HS-5 (cell line): ENCODE results near the gene TCF15.
"Not testable (repeated sequence)": the region's sequence is repeated elsewhere in the genome, so short reads cannot be mapped to it uniquely, and the experiment has no call there.

Experiments
- DNase-seq: peaks from one replicate; pipeline ENCODE4 v3.0.0-alpha.2; 2012; ENCODE audit warnings: low read depth

Gene TCF15

GRCh38 chr20:578940-579690 is 31.0 kb downstream of the TCF15 start:
- DNase-seq = not testable (repeated sequence)

- DNase-seq = no peak
Measured at GRCh38 chr20:577167-577791, 32.8 kb downstream of the TCF15 start.

GRCh38 chr20:576156-576555 is 34.0 kb downstream of the TCF15 start:
- no peak for DNase-seq

GRCh38 chr20:575230-575629 is 34.9 kb downstream of the TCF15 start:
- no peak for DNase-seq

GRCh38 chr20:574297-574942 is 35.7 kb downstream of the TCF15 start:
- no peak for DNase-seq

- DNase-seq = no peak
Measured at GRCh38 chr20:573414-574296, 36.5 kb downstream of the TCF15 start.

GRCh38 chr20:572727-573126 is 37.4 kb downstream of the TCF15 start:
- DNase-seq = no peak

GRCh38 chr20:571754-572441 is 38.2 kb downstream of the TCF15 start:
- DNase-seq = no peak

GRCh38 chr20:568673-569415 is 41.3 kb downstream of the TCF15 start:
- DNase-seq = no peak

- DNase-seq = no peak
Measured at GRCh38 chr20:568097-568652, 41.9 kb downstream of the TCF15 start.

GRCh38 chr20:564192-564591 is 45.9 kb downstream of the TCF15 start:
- DNase-seq = no peak

- DNase-seq = no peak
Measured at GRCh38 chr20:563187-563586, 46.9 kb downstream of the TCF15 start.

GRCh38 chr20:562232-562897 is 47.7 kb downstream of the TCF15 start:
- no peak for DNase-seq

GRCh38 chr20:561437-562231 is 48.5 kb downstream of the TCF15 start:
- no peak for DNase-seq

GRCh38 chr20:560680-561079 is 49.4 kb downstream of the TCF15 start:
- DNase-seq = no peak

- DNase-seq = no peak
Measured at GRCh38 chr20:558117-558516, 52.0 kb downstream of the TCF15 start.

- DNase-seq = no peak
Measured at GRCh38 chr20:556984-557383, 53.1 kb downstream of the TCF15 start.

- DNase-seq = no peak
Measured at GRCh38 chr20:555976-556385, 54.1 kb downstream of the TCF15 start.
